OCI-LY7 (cell line): Measurements from ENCODE around the gene ESYT2. TPM values are rescaled to one million over a fixed set of nuclear protein-coding genes. Genes with fewer than 3 reads are reported as not detected.

ENCODE experiments used
- BruUV-seq: library from RNA; stranded (reverse); fragments of 400-500 nt; replicated peaks from 2 replicates; lab custom pipeline; 2021; lab: Mats Ljungman, UMichigan
- CTCF ChIA-PET: fragments of 300-600 bp; sonication (Branson Sonifier 250); formaldehyde crosslinking; loops from one replicate; lab custom pipeline; 2022; ENCODE audit warnings: antibody characterized with exemption; ENCODE audit not compliant: unreplicated experiment; lab: Charles Lee
- POLR2A ChIA-PET: fragments of 300-600 bp; sonication (Branson Sonifier 250); formaldehyde crosslinking; loops from one replicate; lab custom pipeline; 2022; ENCODE audit warnings: antibody characterized with exemption; lab: Charles Lee
- DNase-seq: peaks from one replicate; pipeline ENCODE4 v3.0.0-alpha.2; 2015; ENCODE audit warnings: low spot score
- H2AFZ ChIP-seq: fragments of 200-600 bp; sonication (generic), shearing (Covaris generic); 2 replicates; pipeline ENCODE4 v1.6.1; 2014; ENCODE audit warnings: mild to moderate bottlenecking, antibody characterized with exemption, low read length, moderate library complexity
- H3K27ac ChIP-seq: fragments of 200-600 bp; sonication (generic); 2 replicates; pipeline ENCODE4 v1.5.1; 2014; ENCODE audit warnings: mixed run types, low read depth, mild to moderate bottlenecking, moderate library complexity, low read length, inconsistent platforms; ENCODE audit not compliant: poor library complexity, severe bottlenecking
- H3K36me3 ChIP-seq: fragments of 200-600 bp; sonication (generic); 2 replicates; pipeline ENCODE4 v1.6.1; 2014; ENCODE audit warnings: mild to moderate bottlenecking, antibody characterized with exemption, low read length, moderate library complexity, mixed read lengths; ENCODE audit not compliant: insufficient read depth
- H3K4me1 ChIP-seq: fragments of 200-600 bp; sonication (generic); 2 replicates; pipeline ENCODE4 v1.5.1; 2014; ENCODE audit warnings: mild to moderate bottlenecking, low read length; ENCODE audit not compliant: insufficient read depth, poor library complexity, severe bottlenecking
- H3K4me2 ChIP-seq: fragments of 200-600 bp; sonication (generic); 2 replicates; pipeline ENCODE4 v1.6.1; 2014; ENCODE audit warnings: mild to moderate bottlenecking, low read length
- H3K4me3 ChIP-seq: fragments of 200-600 bp; sonication (generic); 2 replicates; pipeline ENCODE4 v1.5.1; 2014; ENCODE audit warnings: mild to moderate bottlenecking, low read depth, low read length; ENCODE audit not compliant: poor library complexity, severe bottlenecking
- H3K79me2 ChIP-seq: fragments of 200-600 bp; sonication (generic); 2 replicates; pipeline ENCODE4 v1.6.1; 2016; ENCODE audit warnings: low read depth, mild to moderate bottlenecking, low read length, moderate library complexity, mixed read lengths; ENCODE audit not compliant: insufficient read depth
- H3K9me2 ChIP-seq: fragments of 200-600 bp; sonication (generic); 2 replicates; pipeline ENCODE4 v1.6.1; 2016; ENCODE audit warnings: mild to moderate bottlenecking, low read length, mixed read lengths; ENCODE audit not compliant: insufficient read depth
- H3K9me3 ChIP-seq: fragments of 200-600 bp; sonication (generic); 2 replicates; pipeline ENCODE4 v1.6.1; 2014; ENCODE audit warnings: mild to moderate bottlenecking, mixed run types, low read length, mixed read lengths
- H4K20me1 ChIP-seq: fragments of 200-600 bp; sonication (generic); 2 replicates; pipeline ENCODE4 v1.6.1; 2014; ENCODE audit warnings: mild to moderate bottlenecking, antibody characterized with exemption, low read length, moderate library complexity, mixed read lengths; ENCODE audit not compliant: insufficient read depth
- EZH2phosphoT487 ChIP-seq: fragments of 200-600 bp; sonication (generic); IDR thresholded peaks from 2 replicates; pipeline ENCODE4 v1.6.1; 2018; ENCODE audit warnings: low read depth, borderline replicate concordance, mild to moderate bottlenecking, mixed run types, antibody characterized with exemption, low read length, moderate library complexity, mixed read lengths
- intact Hi-C: fragments of 100-400 bp; cut with micrococcal nuclease; formaldehyde crosslinking; loops from one replicate; pipeline ENCODE4 v1.10.0; 2022; ENCODE audit not compliant: unreplicated experiment
- total RNA-seq, 2 experiments: library from RNA; depleted of rRNA in 1 of 2; stranded (reverse); fragments of >200 nt in 1 of 2; shearing (Covaris generic) in 1 of 2; gene quantifications; 2 replicates each; pipeline ENCODE4 v1.2.3, GENCODE V29; 2014 to 2022
- TF ChIP-seq, protein P1 (sequence below): fragments of 200-600 bp; sonication (generic); conservative IDR thresholded peaks from 2 replicates; pipeline ENCODE4 v1.5.1; 2014; ENCODE audit warnings: mild to moderate bottlenecking, antibody characterized with exemption, low read length, moderate library complexity, mixed read lengths

The ESYT2 gene
- total RNA-seq, 2 experiments from 2014 or later = 24.2 to 33.7 TPM

DNA sequence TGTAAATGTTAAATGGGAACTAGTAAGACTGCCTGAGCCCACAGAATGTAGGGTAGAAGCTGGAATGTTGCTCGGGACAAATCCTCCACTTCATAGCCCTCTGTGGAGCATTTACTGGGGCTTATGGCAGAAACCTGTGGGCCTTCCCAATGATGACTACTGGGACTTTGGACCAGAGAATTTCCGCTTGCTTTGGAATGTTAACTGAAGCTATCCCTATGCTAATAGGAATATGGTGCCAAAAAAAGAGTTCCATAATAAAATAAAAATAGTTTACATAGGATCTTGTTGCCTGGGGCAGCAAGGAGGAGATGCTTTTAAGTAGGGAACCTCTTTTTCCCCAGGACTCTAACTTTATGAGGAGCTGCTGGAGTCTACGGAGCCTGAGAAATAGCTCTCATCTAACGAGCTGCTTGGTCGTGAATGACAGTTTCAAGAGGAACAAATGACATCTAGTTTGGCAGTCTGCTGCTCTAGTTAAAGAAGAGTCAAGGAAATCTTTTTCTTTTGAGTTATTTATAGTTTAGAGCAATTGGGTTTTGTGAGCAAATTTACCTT, 21.3 kb upstream of the ESYT2 start:
- Histone ChIP-seq H3K79me2 (no peaks in the 10 kb centered on the region), H4K20me1 (no peaks in the 10 kb centered on the region), H3K27ac (no peak overlapping the region), H3K9me3 (peaks cover 16% of the 10 kb centered on the region; the same call in 1 of the 2 replicates), H3K4me2 (no peak overlapping the region), H3K4me3 (no peak overlapping the region), H3K4me1 (peaks cover 4% of the 10 kb centered on the region), H2AFZ (no peak overlapping the region), H3K36me3 (no peaks in the 10 kb centered on the region), H3K9me2 (no peaks in the 10 kb centered on the region)
- POLR2A ChIA-PET = no interaction called here
- DNase-seq = no peak
- TF ChIP-seq EZH2phosphoT487 = no peak
- TF ChIP-seq, protein P1, sequence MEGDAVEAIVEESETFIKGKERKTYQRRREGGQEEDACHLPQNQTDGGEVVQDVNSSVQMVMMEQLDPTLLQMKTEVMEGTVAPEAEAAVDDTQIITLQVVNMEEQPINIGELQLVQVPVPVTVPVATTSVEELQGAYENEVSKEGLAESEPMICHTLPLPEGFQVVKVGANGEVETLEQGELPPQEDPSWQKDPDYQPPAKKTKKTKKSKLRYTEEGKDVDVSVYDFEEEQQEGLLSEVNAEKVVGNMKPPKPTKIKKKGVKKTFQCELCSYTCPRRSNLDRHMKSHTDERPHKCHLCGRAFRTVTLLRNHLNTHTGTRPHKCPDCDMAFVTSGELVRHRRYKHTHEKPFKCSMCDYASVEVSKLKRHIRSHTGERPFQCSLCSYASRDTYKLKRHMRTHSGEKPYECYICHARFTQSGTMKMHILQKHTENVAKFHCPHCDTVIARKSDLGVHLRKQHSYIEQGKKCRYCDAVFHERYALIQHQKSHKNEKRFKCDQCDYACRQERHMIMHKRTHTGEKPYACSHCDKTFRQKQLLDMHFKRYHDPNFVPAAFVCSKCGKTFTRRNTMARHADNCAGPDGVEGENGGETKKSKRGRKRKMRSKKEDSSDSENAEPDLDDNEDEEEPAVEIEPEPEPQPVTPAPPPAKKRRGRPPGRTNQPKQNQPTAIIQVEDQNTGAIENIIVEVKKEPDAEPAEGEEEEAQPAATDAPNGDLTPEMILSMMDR = no peak
- intact Hi-C loops = no loop called here
- no TSS peak for BruUV-seq
- CTCF ChIA-PET = interaction anchor here (1.0 kb wide), 1 partner anchor 26 kb away, joined by 3 read pairs; no protein-coding TSS in a partner anchor

DNA sequence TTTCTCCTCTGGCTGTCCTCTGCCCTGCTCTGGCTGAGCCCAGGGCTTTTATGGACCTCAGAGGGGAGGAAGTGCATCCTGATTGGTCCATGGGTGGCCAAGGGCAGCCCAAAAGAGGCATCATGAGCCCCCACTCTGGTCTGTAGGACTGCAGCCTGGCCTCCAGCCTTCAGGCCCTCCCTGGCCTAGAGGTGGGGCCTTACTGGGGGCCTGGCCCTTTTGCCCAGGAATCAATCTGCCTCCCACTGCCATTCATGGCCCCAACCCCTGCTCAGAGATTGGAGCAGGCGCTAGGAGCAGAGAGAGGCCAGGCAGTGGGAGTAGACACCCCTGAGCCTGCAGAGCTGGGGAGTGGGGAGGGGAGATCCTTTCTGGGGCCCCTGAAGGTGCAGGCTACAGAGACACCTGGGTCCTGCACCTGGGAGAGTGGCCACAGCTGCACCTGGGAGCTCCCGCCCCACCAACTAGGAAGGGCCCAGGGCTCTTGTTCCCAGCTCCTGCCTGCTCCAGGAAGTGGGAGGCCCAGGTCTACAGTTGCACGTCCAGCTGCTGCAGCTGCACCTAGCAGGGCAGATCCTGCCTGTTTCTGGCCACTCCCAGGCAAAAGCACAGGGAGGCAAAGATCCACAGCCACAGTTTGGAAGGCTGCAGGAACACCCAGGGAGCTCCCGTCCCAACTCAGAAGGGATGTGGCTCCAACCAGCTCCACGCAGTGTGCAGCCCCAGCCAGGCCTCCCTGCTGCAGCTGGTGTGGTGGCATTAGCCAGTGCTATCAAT, 20.6 kb upstream of the ESYT2 start:
- Histone ChIP-seq H3K4me3 (no peak overlapping the region), H4K20me1 (no peaks in the 10 kb centered on the region), H3K27ac (no peak overlapping the region), H3K36me3 (no peaks in the 10 kb centered on the region), H2AFZ (no peak overlapping the region), H3K4me2 (no peak overlapping the region), H3K9me2 (no peaks in the 10 kb centered on the region), H3K4me1 (no peaks in the 10 kb centered on the region), H3K9me3 (peaks cover 16% of the 10 kb centered on the region; the same call in 1 of the 2 replicates), H3K79me2 (no peaks in the 10 kb centered on the region)
- intact Hi-C loops = no loop called here
- DNase-seq = no peak
- BruUV-seq = no TSS peak
- CTCF ChIA-PET = interaction anchor here (0.6 to 1.0 kb wide), 2 partner anchors 26 to 71 kb away, joined by 3 read pairs; no protein-coding TSS in a partner anchor
- POLR2A ChIA-PET = no interaction called here
- TF ChIP-seq, protein P1 = no peak
- no peak for TF ChIP-seq EZH2phosphoT487

DNA sequence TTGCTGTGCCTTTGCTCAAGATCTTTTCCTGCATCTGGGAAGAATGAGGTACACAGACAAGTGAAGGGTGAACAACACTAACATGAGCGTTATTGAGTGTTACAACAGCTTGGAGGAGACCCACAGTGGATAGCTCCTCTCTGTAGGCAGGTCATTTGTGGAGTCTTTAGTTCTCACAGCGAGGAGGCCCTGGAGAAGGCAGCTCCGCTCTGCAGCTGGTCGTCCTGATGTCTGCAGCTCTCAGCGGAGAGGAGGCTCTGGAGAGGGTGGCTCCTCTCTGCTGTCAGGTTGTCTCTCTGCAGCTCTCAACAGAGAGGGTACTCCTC, 20.1 kb upstream of the ESYT2 start:
- Histone ChIP-seq H3K4me3 (no peak overlapping the region), H4K20me1 (no peaks in the 10 kb centered on the region), H3K79me2 (no peaks in the 10 kb centered on the region), H3K4me2 (no peak overlapping the region), H3K9me2 (no peaks in the 10 kb centered on the region), H3K9me3 (peaks cover 16% of the 10 kb centered on the region; the same call in 1 of the 2 replicates), H2AFZ (no peak overlapping the region), H3K36me3 (no peaks in the 10 kb centered on the region), H3K27ac (no peak overlapping the region), H3K4me1 (no peaks in the 10 kb centered on the region)
- DNase-seq = no peak
- intact Hi-C loops = no loop called here
- CTCF ChIA-PET = no interaction called here
- POLR2A ChIA-PET = no interaction called here
- no TSS peak for BruUV-seq
- TF ChIP-seq, protein P1 = no peak
- no peak for TF ChIP-seq EZH2phosphoT487
